ENCODE measurements around the gene KLRC3.
"Not testable (repeated sequence)": the region's sequence is repeated elsewhere in the genome, so short reads cannot be mapped to it uniquely, and the experiment has no call there.

DNA sequence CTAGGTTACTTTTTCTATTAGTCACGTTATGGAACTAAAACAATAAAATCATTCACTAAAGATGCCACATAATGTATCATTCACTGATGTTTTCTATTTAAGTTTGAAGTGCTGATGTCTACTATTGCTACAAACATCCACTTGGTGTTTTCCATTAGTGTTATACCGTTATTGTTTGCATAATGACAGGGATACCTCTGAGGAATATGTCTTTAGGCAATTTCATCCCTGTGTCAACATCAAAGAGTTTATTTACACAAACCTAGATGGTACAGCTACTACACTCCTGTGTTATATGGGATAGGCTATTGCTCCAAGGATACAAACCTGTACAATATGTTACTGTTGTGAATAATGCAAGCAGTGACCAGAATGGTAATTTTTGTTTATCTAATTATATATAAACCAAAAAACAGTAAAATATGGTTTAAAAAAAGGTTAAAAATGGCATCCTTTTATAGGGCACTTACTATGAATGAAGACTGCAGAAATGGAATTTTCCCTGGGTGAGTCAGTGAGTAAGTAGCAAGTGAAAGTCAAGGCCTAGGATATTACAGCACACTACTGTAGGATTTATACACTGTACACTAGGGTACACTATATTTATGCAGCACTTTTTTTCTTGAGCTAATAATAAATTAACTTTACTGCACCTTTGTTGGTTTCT lies 19.3 kb upstream of the KLRC3 start:
- not testable (repeated sequence) for TF ChIP-seq NR2C2 (CRISPR knock-in tag; IDR thresholded peaks at IDR 0.05); AFF4 (CRISPR knock-in tag; IDR thresholded peaks at IDR 0.05; ENCODE audit: borderline replicate concordance)
- TF ChIP-seq, protein P1, sequence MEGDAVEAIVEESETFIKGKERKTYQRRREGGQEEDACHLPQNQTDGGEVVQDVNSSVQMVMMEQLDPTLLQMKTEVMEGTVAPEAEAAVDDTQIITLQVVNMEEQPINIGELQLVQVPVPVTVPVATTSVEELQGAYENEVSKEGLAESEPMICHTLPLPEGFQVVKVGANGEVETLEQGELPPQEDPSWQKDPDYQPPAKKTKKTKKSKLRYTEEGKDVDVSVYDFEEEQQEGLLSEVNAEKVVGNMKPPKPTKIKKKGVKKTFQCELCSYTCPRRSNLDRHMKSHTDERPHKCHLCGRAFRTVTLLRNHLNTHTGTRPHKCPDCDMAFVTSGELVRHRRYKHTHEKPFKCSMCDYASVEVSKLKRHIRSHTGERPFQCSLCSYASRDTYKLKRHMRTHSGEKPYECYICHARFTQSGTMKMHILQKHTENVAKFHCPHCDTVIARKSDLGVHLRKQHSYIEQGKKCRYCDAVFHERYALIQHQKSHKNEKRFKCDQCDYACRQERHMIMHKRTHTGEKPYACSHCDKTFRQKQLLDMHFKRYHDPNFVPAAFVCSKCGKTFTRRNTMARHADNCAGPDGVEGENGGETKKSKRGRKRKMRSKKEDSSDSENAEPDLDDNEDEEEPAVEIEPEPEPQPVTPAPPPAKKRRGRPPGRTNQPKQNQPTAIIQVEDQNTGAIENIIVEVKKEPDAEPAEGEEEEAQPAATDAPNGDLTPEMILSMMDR (IDR thresholded peaks at IDR 0.05), result not testable (repeated sequence)

Measured in WTC11 (cell line).